Measurements from ENCODE around the gene PIP5K1B.

DNA sequence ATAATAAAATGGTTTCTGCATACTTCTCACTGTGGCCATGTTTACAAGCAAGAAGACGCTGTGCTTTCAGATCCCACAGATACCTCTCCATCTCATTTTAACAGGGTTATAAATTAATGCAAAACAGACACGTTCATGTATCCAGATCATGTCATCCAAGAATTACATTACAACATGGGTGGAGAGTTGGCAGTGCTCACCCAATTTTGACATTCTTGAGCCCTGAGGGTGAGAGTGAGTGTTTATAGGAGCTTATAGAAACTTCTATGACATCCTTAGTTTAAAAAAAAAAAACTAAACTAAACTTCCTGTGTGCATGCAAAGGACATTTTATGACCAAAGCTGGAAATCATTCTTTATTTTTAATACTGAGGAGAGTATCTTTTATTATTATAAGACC lies 299.8 kb downstream of the PIP5K1B start:
- TF ChIP-seq ZNF274 (IDR thresholded peaks at IDR 0.05; ENCODE audit: low read depth, low read length) (no peak), SUZ12 (IDR thresholded peaks at IDR 0.05; ENCODE audit: extremely low read depth, insufficient read depth, insufficient read length) (no peak), YY1 (IDR thresholded peaks at IDR 0.05; ENCODE audit: insufficient read depth, insufficient read length) (no peak)

All from NT2/D1 (cell line).